ENCODE data around the gene PPP2R3B.
A peak's percentile ranks its signal among the peaks of the same experiment; 100 is the strongest.
"Not testable (repeated sequence)": the region's sequence is repeated elsewhere in the genome, so short reads cannot be mapped to it uniquely, and the experiment has no call there.

The PPP2R3B gene

DNA sequence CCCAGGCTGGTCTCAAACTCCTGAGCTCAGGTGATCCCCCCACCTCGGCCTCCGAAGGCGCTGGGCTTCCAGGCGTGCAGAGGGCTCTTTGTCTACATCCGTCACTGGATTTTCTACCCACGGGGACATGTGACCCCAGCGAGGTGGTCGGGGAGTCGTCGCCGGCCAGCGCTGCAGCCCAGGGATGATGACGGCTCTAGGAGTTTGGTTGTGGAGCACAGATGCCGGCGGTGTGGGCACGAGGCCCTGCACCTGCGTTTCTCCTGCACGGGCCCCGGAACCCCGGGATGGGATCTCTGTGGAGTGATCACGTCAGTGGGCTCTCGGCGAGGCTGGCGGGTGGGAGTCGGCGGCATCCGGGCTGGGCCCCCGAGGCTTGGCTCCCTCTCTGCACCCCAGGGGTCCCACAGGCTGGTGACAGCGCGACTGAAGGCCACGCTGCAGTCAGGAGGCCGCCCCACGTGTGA is 59.0 kb downstream of the PPP2R3B start:
- ATAC-seq (ENCODE audit: low read depth) (no peak), DNase-seq (ENCODE audit: low spot score in 2 of 2) (no peak)
- Mint-ChIP-seq H3K36me3 (peaks cover 3% of the 10 kb centered on the region), H3K27me3 (peaks cover 11% of the 10 kb centered on the region), H3K4me3 (no peak overlapping the region), H3K4me1 (peaks cover 14% of the 10 kb centered on the region), H3K9me3 (no peaks in the 10 kb centered on the region), H3K27ac (no peak overlapping the region)

GRCh38 chrX:324664-325063 is 62.0 kb downstream of the PPP2R3B start:
- ATAC-seq (ENCODE audit: low read depth); DNase-seq (ENCODE audit: low spot score in 2 of 2); H3K27ac Mint-ChIP-seq; H3K4me3 Mint-ChIP-seq; H3K36me3 Mint-ChIP-seq; H3K27me3 Mint-ChIP-seq; H3K9me3 Mint-ChIP-seq: not testable (repeated sequence)
- peaks cover 23% of the 10 kb centered on the region for H3K4me1 Mint-ChIP-seq

DNA sequence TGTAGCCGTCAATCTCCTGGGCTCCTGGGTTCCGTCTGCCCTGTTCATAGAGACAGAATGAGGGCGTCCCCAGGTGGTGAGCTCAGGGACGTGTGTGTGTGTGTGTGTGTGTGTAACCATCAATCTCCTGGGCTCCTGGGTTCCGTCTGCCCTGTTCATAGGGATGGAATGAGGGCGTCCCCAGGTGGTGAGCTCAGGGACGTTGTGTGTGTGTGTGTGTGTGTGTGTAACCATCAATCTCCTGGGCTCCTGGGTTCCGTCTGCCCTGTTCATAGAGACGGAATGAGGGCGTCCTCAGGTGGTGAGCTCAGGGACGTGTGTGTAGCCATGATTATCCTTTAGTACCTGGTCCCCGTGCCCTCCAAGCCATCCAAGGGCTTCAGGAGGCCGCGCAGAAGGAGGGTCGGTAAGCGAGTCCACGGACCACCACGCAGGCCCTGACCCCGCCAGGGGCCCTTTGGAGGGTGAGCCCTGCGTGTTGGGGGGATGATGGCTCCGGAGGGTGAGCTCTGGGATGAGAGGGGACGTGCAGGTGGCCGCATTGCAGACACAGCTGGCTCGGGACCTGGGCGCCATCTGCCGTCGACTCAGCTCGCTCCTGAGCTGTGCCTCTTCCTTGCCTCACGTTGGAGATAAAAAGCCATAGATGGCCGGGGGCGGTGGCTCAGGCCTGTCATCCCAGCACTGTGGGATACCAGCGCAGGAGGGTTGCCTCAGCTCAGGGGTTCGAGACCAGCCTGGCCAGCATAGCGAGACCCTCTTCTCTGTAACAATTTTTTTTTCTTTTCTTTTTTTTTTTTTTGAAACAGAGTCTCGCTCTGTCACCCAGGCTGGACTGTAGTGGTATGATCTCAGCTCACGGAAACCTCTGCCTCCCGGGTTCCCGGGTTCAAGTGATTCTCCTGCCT is 62.7 kb downstream of the PPP2R3B start:
- H3K36me3 Mint-ChIP-seq = no peaks in the 10 kb centered on the region
- ATAC-seq (ENCODE audit: low read depth) = peak; percentile 1
- H3K4me1 Mint-ChIP-seq = peaks cover 21% of the 10 kb centered on the region
- peak overlapping the region; percentile 21 for H3K4me3 Mint-ChIP-seq
- no peaks in the 10 kb centered on the region for H3K9me3 Mint-ChIP-seq
- no peak for DNase-seq (ENCODE audit: low spot score in 2 of 2)
- H3K27ac Mint-ChIP-seq = peak overlapping the region; percentile 87
- H3K27me3 Mint-ChIP-seq = peaks cover 5% of the 10 kb centered on the region

DNA sequence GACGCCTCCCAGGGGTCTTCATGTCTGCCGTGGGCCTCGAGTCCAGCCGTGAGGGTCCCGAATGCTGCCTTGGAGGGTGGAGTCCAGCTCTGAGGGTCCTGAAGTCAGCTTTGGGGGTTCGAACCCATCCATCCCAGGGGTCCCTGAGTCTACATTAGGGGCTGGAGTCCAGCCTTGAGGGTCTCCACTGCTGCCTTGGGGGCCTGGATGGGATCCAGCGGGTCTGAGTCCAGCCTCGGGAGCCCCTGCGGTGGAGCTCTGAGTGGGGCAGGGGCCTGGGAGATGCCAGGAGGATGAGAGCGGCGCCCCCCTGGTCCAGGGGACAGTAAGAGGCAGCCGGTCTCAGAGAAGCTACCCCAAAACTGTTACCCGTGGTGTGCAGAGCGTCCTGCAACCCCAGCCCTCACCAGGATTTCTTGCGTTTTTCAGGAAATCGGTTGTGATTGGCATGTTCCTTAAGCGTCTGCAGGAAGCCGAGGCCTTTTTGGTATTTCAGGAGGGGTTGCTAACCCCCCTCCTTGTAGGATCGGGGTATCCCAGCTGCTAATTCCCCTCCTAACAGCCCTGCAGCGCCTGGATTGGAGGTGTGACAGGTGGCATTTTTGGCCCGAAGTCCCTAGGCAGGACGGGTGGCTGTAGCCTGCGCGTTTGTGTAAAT is 66.5 kb downstream of the PPP2R3B start:
- peaks cover 5% of the 10 kb centered on the region for H3K27me3 Mint-ChIP-seq
- peak overlapping the region; percentile 79 for H3K4me3 Mint-ChIP-seq
- DNase-seq (ENCODE audit: low spot score in 2 of 2) (no peak), ATAC-seq (ENCODE audit: low read depth) (no peak)
- H3K4me1 Mint-ChIP-seq = peaks cover 24% of the 10 kb centered on the region
- peaks cover 2% of the 10 kb centered on the region for H3K9me3 Mint-ChIP-seq
- peaks cover 3% of the 10 kb centered on the region for H3K36me3 Mint-ChIP-seq
- H3K27ac Mint-ChIP-seq = no peak overlapping the region

GRCh38 chrX:319579-320125 is 67.1 kb downstream of the PPP2R3B start:
- H3K4me1 Mint-ChIP-seq = peaks cover 24% of the 10 kb centered on the region
- no peak for ATAC-seq (ENCODE audit: low read depth)
- H3K27ac Mint-ChIP-seq = no peak overlapping the region
- peaks cover 2% of the 10 kb centered on the region for H3K9me3 Mint-ChIP-seq
- peaks cover 5% of the 10 kb centered on the region for H3K27me3 Mint-ChIP-seq
- H3K4me3 Mint-ChIP-seq = peak overlapping the region; percentile 79
- DNase-seq (ENCODE audit: low spot score in 2 of 2) = peak in 1 of 2 donors; percentile 57
- H3K36me3 Mint-ChIP-seq = peaks cover 3% of the 10 kb centered on the region

GRCh38 chrX:318739-319578 is 67.7 kb downstream of the PPP2R3B start, which contains the start of gene GTPBP6:
Gene GTPBP6 (minus strand): TSS chrX:318796. CDS start chrX:318787, 9 bp downstream.
- DNase-seq (ENCODE audit: low spot score in 2 of 2) (peak; percentile 93 to 97), ATAC-seq (ENCODE audit: low read depth) (peak; percentile 67)
- Mint-ChIP-seq H3K4me1 (peaks cover 24% of the 10 kb centered on the region), H3K27me3 (peaks cover 5% of the 10 kb centered on the region), H3K27ac (peak within 1 kb of the TSS; percentile 83), H3K9me3 (peaks cover 2% of the 10 kb centered on the region), H3K36me3 (peaks cover 6% of the 10 kb centered on the region), H3K4me3 (peak within 1 kb of the TSS; percentile 92)

DNA sequence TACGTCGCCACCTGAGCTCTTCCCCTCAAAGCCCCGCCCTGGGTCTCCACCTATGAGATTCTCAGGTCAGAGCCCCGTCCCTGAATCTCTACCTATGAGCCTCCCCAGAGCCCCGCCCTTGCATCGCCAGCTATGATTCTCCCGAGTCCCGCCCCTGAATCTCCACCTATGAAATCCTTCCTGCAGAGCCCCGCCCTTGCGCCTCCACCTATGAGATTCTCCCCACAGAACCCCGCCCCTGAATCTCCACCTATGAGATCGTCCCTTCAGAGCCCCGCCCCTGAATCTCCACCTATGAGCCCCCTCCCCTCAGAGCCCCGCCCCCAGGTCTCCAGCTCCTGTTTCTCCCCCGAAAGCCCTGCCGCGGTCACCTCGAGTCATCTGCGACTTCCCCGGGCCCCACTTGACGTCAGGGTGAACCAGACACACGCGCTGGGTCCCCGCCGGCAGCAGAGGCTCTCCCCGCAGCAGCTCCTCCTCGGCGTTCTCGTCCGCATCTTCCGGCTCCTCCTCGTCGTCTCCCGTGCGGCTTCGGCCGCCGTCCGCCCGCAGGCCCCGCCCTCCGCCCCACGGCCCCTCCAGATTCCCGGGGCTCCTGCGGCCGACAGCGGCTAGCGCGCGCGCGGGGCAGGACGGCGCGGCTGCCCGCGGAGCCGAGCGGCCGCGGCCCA is 68.5 kb downstream of the PPP2R3B start:
- ATAC-seq (ENCODE audit: low read depth) (peak; percentile 61), DNase-seq (ENCODE audit: low spot score in 2 of 2) (peak; percentile 91 to 99)
- Mint-ChIP-seq H3K4me1 (peaks cover 18% of the 10 kb centered on the region), H3K4me3 (peak overlapping the region; percentile 86), H3K9me3 (peaks cover 2% of the 10 kb centered on the region), H3K36me3 (peaks cover 10% of the 10 kb centered on the region), H3K27me3 (no peaks in the 10 kb centered on the region), H3K27ac (peak overlapping the region; percentile 83)

- peak overlapping the region; percentile 83 for H3K27ac Mint-ChIP-seq
- H3K36me3 Mint-ChIP-seq = peaks cover 13% of the 10 kb centered on the region
- peaks cover 14% of the 10 kb centered on the region for H3K4me1 Mint-ChIP-seq
- peaks cover 2% of the 10 kb centered on the region for H3K9me3 Mint-ChIP-seq
- DNase-seq (ENCODE audit: low spot score in 2 of 2) = no peak
- no peaks in the 10 kb centered on the region for H3K27me3 Mint-ChIP-seq
- no peak for ATAC-seq (ENCODE audit: low read depth)
- H3K4me3 Mint-ChIP-seq = peak overlapping the region; percentile 86
Measured at GRCh38 chrX:317424-318067, 69.2 kb downstream of the PPP2R3B start.

- no peak for ATAC-seq (ENCODE audit: low read depth)
- Mint-ChIP-seq H3K4me1 (peaks cover 12% of the 10 kb centered on the region), H3K36me3 (peaks cover 20% of the 10 kb centered on the region), H3K9me3 (peaks cover 2% of the 10 kb centered on the region), H3K27ac (no peak overlapping the region), H3K4me3 (peak overlapping the region; percentile 32), H3K27me3 (no peaks in the 10 kb centered on the region)
- no peak for DNase-seq (ENCODE audit: low spot score in 2 of 2)
Measured at GRCh38 chrX:316351-317325, 70.1 kb downstream of the PPP2R3B start.

DNA sequence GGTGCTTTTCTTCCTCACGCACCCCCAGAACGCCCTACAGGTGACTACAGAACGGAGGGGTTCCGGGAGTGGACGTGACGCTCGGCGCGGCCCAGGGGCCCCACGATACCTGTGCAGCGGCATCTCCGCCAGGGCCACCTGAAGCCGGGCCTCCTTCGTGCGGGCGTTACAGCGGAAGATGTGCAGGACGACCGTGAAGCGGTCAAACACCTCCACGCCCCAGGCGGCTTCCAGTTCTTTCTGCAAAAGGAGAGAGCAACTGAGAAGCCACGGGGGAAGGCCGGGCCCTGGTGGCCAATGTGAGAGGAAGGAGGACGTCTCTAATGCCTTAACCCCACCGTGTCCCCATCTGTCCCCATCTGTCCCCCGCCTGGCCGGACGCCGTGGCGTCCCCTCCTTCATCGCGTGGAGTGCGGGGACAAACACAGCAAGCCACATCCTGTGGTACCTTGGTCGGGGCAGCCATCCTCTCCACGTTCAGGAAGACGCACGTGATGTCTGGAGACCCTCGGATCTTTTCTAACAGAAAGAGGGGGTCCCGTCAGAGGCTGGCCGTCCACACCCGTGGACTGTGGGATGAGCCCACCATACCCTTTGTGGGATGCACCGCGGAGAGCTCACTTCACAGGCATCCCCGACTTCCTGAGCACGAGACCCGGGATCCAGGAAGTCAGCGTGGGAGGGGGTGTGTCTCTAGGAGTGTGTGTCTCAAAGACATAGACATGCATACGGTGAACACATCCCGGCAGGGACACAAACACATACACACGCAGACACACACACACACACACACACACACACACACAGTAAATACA is 71.7 kb downstream of the PPP2R3B start:
- peaks cover 2% of the 10 kb centered on the region for H3K9me3 Mint-ChIP-seq

DNA sequence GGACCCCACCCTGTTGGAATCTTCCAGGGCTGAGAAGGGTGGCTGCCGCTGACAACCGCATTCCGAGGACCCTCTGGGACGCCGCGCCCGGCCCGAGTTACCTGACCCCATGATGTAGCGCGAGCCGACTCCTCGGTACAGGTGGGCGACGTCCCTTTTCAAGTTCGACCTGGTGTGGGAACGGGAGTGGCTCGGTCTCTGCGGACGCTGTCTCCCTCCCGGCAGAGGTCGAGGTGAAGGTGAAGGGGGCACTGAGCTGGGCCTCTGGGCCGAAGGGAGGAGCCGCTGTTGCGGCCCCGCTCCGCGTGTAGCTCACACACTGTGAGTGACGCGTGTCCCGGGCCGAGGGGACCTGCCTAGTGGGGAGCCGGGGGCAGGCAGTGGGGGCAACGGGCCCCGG is 72.7 kb downstream of the PPP2R3B start:
- Mint-ChIP-seq H3K4me3 (no peak overlapping the region), H3K27me3 (no peaks in the 10 kb centered on the region), H3K4me1 (peaks cover 4% of the 10 kb centered on the region), H3K27ac (no peak overlapping the region), H3K36me3 (peaks cover 32% of the 10 kb centered on the region), H3K9me3 (peaks cover 2% of the 10 kb centered on the region)
- DNase-seq (ENCODE audit: low spot score in 2 of 2) (no peak), ATAC-seq (ENCODE audit: low read depth) (no peak)

More for the DNA sequence above, 71.7 kb downstream of the PPP2R3B start:
- DNase-seq (ENCODE audit: low spot score in 2 of 2) = no peak
- Mint-ChIP-seq H3K4me1 (peaks cover 5% of the 10 kb centered on the region), H3K4me3 (no peak overlapping the region), H3K27ac (no peak overlapping the region), H3K36me3 (peaks cover 26% of the 10 kb centered on the region), H3K27me3 (no peaks in the 10 kb centered on the region)
- ATAC-seq (ENCODE audit: low read depth) = no peak
